HL-60/S4 (cell line): Measurements from ENCODE around the gene SLC39A7.

Experiments used
- in situ Hi-C: fragments of 300-500 bp; cut with MboI; formaldehyde crosslinking; loops from 2 replicates; pipeline ENCODE4 v1.14.3; 2022; ENCODE audit warnings: low sequenced_read_pairs

The SLC39A7 gene

DNA sequence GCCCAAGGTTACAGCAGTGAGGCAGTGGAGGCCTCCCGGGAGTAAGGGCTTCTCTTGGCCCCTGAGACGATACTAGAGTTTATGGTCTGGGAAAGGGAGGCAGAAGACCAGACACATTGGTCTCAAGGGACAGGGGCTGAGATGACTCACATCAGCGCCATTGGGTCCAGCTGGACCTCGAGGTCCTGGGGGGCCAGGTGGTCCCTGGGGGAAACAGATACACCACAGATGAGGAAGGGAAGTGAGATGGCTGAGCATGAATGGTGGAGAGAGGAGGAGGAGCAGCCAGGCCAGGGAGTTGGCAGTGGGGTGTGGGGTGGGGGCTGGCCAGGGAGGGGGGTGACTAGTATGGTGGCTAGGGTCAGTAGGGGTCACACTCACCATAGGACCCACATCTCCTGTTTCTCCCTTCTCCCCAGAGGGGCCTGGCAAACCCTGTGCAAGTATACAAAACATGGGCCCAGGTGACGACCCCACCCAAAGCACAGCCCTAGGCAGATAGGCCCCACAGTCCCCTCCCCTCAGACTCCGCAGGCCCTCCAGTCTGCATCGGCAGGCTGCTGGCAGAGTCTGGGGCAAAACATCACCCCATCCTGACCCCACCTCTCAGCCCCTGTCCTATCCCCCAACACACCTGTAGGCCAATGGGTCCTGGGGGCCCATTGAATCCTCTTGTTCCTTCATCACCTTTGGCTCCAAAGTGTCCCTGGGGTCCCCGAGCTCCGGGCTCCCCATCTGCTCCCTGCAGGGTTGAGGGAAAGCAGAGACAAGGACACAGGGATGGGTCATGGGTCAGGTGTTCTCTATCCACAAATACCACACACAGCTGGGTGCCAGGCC is 30.3 kb upstream of the SLC39A7 start:
- in situ Hi-C loops: no loop called here

DNA sequence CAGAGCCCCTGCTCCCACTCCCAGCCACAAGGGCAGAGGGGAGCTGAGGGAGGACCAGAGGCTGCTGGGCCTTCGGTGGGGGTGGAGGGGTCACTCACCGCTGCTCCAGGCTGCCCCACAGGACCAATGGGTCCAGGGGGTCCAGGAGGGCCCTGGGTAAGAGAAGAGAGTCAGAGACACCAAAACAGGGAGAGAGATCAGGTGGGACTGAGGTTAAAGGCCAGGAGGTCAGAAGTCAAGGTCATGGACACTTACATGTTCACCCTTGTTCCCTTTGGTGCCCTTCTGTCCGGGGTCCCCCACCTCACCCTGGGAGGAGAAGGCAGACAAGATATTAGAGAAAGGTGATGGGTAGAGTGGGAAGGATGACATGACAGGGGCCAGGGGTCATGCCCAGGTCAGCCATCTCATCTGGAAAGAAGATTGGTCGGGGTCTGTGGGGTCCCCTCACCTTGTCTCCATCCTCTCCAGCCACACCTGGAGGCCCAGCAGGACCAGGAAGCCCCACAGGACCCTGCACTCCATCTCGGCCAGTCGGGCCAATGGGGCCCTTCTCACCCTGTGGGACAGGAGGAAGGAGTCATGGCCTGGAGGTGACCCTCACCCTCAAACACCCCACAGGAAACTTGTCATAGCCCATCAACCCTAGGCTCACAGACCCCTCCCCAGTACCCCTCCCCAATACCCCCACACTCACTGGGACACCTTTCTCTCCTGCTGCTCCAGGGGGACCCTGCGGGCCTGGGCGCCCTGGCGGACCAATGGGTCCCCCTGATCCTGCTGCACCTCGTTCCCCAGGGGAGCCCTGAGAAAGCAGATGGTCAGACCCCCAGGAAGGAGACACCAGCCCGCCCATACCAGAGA is 29.4 kb upstream of the SLC39A7 start:
- in situ Hi-C loops: no loop called here

DNA sequence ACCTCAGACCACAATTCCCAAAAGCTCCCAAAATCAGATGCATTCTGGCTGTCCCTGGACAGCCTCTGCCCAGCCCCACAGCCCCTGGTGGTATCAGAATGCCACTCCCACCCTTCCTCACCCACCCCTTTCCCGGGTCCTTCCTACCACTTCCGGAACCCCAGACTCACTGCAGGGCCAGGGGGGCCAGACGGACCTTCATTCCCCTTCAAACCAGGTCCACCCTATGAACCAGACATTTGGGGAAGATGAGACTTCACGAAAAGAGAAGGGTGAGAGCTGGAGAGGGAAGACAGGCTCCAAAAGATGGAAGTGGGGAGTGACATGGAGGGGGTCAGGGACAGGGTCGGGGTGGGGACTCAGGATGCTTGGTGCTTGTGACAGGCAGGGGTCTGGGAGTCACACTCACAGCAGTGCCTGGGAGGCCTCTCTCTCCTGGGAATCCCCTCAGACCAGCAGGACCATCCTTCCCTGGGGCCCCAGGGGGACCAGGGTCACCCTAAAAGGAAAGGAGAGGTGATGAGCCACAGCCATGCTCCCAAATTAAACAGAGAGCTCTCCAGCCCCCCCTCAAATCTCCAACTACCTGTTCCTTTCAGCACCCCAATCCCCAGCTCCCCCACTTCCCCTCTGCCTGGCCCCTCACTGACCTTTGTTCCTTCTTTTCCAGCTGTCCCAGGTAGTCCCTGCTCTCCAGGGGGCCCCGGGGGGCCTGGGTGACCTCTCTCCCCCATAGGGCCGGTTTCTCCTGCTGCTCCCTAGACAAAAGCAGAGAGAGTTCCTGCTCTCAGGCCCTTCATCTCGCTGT is 28.6 kb upstream of the SLC39A7 start:
- in situ Hi-C loops: no loop called here

DNA sequence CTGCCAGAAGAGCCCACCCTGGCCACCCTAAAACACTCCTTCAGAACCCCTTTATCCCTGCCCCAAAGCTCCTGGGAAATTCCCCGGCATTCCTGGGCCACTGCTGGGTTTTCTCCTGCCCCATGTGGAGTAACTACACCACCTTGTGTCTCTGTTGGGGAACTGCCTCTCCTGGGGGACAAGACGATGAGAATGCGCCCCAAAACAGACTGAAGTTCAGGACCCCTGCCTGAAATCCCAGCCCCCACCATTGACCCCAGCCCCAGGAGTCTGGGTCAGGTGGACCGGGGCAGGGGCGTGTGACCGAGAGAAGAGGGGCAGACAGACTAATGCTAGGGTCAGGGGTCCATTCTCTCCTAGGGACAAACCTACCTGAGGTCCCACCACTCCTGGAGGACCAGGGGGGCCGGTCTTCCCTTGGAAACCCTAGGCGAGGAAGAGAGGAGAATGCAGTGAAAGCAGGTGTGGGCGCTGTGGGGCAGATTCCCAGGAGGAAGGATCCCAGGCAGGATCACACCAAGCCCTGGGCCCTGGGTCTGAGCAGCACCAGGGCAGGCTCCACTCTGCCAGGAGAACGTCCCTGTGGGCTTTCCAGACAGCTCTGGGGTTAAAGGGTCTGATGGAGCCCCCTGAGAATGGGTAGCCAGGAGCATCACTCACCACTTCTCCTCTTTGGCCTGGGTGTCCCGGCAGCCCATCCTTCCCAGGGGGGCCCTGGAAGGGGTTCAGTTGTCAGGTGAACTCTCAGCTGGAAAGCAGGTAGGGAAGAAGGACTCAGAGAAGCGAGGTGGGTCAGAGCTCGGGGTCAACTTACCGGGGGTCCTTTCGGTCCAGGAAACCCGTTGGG is 27.8 kb upstream of the SLC39A7 start:
- in situ Hi-C loops: no loop called here

DNA sequence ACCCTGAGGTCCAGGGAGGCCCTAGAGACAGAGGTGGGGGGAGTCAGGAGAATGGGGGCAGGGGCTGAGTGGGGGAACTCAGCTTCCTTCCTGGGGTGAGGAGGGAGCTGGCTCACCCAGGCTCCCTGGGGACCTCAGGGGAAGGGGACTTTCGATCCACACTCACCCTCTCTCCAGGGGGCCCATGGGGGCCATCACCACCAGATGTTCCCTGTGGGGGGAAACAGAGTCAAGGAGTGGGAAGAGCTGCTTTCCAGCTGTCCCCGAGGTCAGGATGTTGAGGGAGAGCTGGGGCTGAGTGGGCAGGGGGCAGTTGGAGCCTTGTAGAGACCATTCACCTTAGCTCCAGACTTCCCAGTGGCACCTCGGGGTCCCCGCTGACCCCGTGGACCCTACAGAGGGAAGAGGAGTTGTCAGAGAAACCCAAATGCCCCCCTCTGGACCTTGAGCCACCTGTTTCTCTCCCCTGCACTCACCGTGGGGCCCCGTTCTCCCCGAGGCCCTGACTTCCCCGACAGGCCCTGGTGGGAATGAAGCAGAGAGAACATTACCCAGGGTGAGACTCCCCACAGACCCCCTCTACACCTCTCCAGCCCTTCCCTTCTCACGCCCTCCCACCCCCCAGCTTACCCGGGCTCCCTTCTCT is 27.0 kb upstream of the SLC39A7 start:
- in situ Hi-C loops: no loop called here

DNA sequence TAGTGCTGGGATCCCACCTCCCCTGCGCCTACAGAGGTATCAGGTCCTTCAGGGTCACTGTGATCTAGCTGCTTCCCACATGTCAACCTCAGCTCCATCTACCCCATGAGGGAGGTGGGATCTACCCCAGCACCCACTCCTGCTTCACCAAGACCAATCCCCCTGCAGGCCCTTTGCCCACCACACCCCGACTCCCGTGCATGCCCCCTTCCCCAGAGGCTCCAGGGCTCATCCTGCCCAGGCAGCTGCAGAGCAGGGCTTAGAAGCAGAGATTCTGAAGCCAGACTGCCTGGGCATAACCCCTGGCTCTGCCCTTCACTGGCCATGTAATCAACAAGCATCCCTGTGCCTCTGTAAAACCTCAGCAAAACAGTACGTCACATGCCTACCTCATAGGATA is 25.9 kb upstream of the SLC39A7 start:
- in situ Hi-C loops: no loop called here

DNA sequence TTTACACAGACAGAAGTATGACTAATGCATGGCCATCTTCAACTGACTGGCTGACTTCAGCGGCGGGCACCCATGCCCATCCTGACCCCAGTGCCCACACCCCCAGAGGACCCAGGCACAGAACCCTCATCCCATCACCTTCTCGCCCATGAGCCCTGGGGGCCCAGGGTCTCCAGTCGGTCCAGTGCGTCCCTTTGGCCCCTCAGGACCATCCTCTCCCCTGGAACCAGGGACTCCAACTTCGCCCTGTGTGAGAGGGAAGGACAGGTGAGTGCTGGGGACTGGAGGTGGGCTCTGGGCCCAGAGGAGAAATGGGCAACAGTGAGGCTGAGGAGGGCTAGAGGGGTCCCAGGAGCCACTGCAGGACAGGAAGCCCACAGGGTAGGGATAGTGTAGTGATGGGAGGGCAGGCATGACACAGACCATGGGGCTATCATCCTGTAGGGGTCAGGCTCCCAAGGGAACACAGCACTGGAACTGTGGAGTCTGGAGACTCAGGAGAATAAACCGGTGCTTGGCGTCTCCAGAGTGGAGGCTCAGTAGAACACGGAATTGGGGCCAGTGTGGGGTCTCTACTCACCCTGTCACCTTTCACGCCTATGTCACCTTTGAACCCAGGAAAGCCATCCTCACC is 25.1 kb upstream of the SLC39A7 start:
- in situ Hi-C loops: no loop called here

DNA sequence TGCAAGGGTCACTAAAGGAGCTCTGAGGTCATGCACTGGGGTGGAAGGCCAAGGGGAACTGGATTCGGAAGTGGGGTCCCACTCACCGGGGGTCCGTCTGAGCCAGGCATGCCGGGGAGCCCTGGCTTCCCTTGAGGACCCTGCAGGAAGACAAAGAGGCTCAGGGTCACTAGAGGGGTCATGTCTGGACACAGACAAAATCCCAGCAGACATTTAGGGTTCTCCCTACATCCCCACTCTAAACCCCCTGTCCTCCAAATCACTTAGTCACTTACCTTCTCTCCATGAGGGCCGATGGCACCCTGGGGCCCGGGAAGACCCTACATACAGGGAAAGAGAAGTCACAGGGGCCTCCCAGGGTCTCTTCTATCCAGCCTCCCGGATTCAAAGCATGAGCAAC is 23.8 kb upstream of the SLC39A7 start:
- in situ Hi-C loops: no loop called here

DNA sequence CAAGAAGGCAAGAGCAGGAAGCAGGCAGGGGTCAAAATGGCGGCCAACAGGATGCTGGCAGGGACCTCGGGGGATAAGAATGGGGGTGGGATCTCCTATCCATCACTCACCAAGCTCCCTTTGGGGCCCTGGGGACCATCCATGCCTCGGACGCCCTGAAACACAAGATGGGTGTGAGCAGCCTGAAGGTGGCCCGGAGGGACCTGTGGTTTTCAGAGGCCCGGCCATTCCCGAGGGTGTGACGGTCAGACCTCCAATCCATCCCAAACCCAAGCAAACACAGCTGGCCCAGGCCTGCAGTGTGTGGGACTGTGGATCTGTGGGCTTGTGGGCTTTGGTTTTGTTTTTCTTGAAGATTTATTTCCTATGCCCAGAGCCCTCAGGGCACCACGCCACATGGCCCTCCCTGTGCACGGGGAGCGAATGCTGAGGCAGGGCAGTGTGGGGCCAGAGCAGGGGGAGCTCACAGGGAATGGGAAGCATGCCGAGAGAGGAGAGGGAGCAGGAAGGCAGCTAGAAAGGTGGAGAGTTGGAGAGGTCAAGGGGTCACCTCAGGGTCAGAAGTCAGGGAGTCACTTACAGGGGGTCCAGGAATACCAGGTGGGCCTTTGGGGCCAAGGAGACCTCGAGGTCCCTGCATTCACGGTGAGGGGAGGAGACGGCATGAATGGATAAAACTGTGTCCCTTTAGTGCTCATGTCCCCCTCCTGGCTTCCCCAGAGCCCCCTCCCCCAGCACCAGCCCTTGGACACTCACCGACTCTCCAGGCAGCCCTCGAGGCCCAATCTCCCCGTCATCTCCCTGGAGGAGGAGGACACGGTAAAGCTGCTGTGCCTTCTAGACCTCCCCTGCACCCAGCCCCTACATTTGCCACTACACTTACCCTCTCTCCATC is 22.9 kb upstream of the SLC39A7 start:
- in situ Hi-C loops: no loop called here

DNA sequence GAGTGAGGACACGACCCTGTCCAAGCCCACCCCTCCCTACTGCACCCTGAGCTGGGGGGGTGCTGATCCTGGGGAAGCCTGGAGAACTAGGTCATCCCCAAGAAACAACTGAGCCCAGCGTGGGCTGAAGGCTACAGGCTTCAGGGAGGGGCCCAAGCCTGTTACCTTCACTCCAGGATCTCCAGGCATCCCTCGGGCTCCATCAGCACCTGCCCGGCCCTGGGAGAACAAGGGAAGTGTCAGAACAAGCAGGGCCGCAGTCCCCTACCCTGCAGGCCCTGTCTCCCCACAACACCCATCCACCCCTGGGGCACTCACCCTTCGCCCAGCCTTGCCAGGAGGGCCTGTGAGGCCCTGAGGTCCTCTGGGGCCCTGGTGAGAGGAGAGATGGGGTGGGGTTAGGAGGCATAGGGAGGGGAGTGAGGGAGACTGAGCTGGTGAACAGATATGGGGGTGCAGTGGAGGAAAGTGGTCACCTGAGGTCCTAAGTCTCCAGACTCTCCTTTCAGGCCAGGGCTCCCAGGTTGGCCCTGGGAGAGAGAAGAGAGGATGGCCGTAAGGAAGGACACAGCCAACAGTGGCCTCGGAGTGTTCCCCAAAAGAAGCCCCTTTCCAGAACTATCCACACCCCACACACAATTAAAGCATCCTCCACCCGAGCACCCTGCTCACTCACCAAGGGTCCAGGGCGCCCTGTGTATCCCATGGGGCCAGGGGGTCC is 21.8 kb upstream of the SLC39A7 start:
- in situ Hi-C loops: no loop called here

DNA sequence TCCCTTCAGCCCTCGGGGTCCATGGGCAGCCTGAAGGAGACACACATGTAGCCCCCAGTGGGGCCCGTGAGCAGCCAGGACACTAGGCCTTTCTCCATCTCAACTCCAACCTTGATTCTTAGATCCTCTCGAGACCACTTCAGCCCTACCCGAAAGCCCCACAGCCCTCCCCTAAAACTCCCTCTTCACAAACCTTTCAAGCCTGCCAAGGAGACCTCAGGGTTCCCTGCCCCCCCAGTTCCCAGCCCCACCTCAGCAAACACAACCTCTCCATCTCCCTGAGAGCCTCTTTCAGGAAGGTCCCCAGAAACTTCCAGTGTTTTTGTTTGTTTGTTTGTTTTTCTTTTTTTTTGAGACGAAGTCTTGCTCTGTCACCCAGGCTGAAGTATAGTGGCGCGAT is 19.5 kb upstream of the SLC39A7 start:
- in situ Hi-C loops: no loop called here

DNA sequence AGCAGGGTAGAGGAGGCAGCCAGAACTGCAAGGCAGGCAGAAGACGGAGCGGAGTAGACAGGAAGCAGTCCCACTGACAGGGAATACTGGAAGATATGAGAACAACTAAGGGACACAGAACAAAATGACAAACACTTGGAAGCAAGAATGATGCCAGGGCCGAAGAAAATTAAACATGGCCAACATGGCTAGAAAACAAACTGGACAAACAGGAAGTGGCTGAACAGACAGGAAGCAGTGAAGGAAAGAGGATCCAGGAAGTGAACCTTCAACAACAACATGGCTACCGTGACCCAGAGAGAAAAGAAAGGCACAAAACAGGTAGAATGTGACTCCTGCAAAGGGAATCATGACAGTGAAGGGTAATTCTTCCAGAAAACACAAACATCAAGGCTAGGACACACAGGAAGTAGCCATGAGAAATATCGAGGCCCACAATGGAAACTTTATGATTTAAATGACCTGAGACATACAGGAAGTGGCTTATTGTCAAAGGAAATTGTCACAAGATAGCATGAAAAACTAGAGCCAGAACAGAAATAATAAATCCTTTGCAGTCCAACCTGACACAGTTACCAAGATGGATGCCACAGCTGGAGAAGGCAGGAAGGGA is 17.5 kb upstream of the SLC39A7 start:
- in situ Hi-C loops: no loop called here

DNA sequence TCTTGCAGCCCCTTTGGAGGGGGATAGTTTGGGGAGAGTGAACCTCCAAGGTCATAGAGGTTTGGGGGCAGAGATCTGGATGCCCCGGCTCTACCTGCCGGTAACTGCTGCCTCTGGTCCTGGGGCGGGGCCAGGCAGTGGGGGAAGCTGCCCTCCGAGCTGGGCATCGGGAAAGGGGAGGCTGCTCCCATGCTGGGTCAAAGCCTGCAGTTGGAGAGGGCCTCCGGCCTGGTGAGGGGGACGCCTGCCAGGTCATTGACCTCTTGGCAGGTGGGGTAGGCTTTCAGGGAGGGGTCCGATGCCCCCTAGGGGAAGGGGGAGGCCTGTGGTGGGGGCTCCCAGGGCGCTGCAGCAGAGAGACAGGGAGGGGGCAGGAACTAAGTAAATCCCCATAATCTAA is 15.5 kb upstream of the SLC39A7 start:
- in situ Hi-C loops: no loop called here

DNA sequence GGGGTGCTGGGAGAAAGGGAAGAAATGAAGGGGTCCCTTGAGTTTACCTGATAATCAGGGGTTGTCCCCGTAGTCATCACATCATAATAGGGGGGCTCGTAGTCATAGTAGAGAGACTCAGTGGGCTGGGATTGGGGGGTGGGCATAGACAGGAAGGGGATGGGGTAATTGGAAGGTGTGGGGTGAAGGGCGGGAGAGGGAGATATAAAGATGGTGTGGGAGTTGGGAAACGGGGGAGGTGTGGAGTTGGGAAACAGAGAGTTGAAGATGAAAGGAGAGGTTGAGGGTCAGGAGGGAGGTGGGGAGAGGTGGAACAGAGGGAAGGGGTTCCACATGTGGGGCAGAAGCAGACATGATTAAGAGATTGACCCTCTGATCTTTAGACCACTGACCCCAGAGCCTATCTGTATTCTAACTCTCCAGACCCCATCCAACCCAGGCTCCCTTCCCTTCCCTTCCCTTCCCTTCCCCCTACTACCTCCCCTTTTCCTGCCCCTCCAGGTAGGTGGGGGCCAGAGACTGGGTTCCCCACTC is 14.9 kb upstream of the SLC39A7 start:
- in situ Hi-C loops: no loop called here

DNA sequence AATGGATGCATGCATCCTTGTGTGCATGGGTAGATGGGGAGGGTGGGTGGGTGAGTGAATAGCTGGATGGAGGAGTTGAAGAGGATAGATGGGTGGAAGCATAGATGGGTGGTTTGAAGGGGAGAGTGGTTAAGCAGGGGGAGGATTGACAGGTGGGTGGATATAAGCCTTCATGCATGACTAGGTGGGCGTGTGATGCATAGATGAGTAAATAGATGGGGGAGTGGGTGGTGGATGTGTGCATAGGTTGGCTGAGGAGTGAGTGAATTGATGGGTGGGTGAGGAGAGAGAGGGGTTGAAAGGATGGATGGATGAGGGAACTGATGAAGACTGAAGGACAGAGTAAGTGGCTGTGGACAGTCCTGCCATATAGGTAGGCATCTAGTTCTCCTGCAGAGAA is 12.9 kb upstream of the SLC39A7 start:
- in situ Hi-C loops: no loop called here

DNA sequence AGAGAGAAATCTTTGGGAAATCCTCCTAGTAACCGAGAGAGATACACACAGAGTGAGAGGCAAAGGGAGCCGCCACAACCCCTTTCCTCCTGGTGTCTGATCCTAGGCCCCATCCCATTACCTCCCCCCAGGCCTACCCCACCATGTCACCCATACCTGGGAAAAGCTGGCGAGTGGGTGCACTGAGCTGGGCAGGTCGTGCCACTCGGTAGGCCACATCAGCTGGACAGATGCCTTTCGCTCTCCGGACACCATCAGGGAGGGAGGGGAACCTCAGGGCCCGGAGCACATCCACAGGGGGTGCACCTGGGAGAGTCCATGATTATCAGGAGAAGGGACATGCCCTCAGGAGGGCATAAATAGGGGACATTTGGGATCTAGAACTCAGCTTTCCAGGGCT is 11.5 kb upstream of the SLC39A7 start:
- in situ Hi-C loops: no loop called here
